ENCODE measurements around the gene TPK1.

The TPK1 gene

DNA sequence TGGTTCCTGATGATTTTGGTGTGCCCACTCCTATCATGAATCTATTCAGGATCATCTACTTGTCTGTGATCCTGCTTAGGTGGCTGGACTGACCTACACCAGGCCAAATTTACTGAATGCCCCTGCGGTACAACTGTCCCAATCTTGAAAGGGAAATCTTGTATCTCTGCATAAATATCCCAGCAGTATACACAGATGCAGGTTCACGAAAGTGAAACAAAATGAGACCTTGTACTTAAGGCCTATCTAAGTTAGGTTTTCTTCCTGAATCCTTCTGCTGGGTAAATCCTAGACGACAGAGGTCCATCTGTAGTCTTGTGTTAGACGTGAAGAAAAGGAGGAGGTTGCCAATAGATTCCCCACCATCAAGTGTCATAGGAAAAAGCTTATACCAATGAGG is 346.9 kb downstream of the TPK1 start:
- no peak for TF ChIP-seq FOXP2 (optimal IDR thresholded peaks at IDR 0.05; ENCODE audit: control extremely low read depth, extremely low read length, insufficient read depth)
- TF ChIP-seq POLR2AphosphoS5 (IDR thresholded peaks at IDR 0.05; ENCODE audit: borderline replicate concordance, low read depth, low read length), result no peak
- no peak for TF ChIP-seq EZH2 (IDR thresholded peaks at IDR 0.05)
- no peak for DNase-seq (ENCODE audit: low read depth, low spot score)
- H3K36me3 ChIP-seq (ENCODE audit: insufficient read depth, low read length), result no peaks in the 10 kb centered on the region
- H3K9me3 ChIP-seq (ENCODE audit: low read depth, low read length), result no peaks in the 10 kb centered on the region
- H3K9ac ChIP-seq (ENCODE audit: insufficient read length), result no peak overlapping the region
- no peak overlapping the region for H3K27ac ChIP-seq
- no peak overlapping the region for H3K4me3 ChIP-seq

DNA sequence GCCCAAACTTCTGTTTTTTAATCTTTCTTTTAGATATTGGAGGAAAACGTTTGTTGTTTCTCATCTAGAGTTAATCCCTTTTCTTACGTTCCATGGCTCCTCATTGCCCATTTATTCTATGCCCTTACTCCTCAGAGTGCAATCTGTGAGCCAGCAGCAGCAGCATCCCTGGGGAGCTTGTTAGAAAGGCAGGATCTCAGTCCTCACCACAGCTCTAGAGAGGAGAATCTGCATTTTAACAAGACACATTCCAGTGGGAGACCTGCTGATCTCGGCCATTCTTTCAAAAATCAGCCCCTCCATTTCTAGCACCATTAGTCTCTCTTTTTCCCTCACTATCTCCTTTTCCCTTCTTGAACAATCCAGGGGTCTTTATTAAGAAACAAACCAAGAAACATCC is 348.0 kb downstream of the TPK1 start:
- no peak for DNase-seq (ENCODE audit: low read depth, low spot score)
- Histone ChIP-seq H3K36me3 (ENCODE audit: insufficient read depth, low read length) (no peaks in the 10 kb centered on the region), H3K27ac (no peak overlapping the region), H3K4me3 (no peak overlapping the region), H3K9me3 (ENCODE audit: low read depth, low read length) (no peaks in the 10 kb centered on the region), H3K9ac (ENCODE audit: insufficient read length) (no peak overlapping the region)
- TF ChIP-seq EZH2 (IDR thresholded peaks at IDR 0.05) (no peak), POLR2AphosphoS5 (IDR thresholded peaks at IDR 0.05; ENCODE audit: borderline replicate concordance, low read depth, low read length) (no peak), FOXP2 (optimal IDR thresholded peaks at IDR 0.05; ENCODE audit: control extremely low read depth, extremely low read length, insufficient read depth) (no peak)

DNA sequence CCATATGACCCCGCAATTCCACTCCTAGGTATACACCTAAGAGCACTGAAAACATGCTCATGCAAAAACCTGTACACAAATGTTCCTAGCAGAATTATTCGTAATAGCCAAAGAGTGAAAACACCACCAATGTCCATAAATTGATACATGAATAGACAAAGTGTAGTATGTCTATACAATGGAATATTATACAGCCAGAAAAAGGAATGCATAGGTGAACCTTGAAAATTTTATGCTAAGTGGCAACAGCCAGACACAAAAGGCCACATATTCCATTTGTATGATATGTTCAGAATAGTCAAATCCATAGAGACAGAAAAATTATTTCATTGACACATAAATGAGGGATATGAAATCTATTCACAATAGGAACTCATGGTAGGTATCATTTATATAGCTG is 351.4 kb downstream of the TPK1 start:
- no peak overlapping the region for H3K4me3 ChIP-seq
- no peaks in the 10 kb centered on the region for H3K9me3 ChIP-seq (ENCODE audit: low read depth, low read length)
- TF ChIP-seq FOXP2 (optimal IDR thresholded peaks at IDR 0.05; ENCODE audit: control extremely low read depth, extremely low read length, insufficient read depth) (no peak), EZH2 (IDR thresholded peaks at IDR 0.05) (no peak), POLR2AphosphoS5 (IDR thresholded peaks at IDR 0.05; ENCODE audit: borderline replicate concordance, low read depth, low read length) (no peak)
- H3K27ac ChIP-seq, result no peak overlapping the region
- H3K9ac ChIP-seq (ENCODE audit: insufficient read length), result no peak overlapping the region
- no peak for DNase-seq (ENCODE audit: low read depth, low spot score)
- no peaks in the 10 kb centered on the region for H3K36me3 ChIP-seq (ENCODE audit: insufficient read depth, low read length)

DNA sequence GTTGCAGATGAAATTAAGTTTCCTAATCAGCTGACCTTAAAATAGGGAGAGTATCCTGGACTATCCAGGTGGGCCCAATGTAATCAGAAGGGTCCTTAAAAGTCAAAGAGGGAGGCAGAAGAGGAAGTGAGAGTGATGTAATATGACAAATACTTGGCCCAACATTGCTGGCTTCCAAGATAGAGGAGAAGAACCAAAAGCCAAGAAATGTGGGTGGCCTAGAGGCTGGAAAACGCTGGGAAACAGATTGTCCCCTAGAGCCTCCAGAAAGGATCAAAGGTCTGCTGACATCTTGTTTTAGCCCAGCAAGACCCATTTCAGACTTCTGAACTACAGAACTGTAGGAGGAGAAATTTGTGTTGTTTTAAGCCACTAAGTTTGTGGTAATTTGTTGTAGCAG is 352.7 kb downstream of the TPK1 start:
- Histone ChIP-seq H3K9me3 (ENCODE audit: low read depth, low read length) (no peaks in the 10 kb centered on the region), H3K36me3 (ENCODE audit: insufficient read depth, low read length) (no peaks in the 10 kb centered on the region), H3K9ac (ENCODE audit: insufficient read length) (no peak overlapping the region), H3K27ac (no peak overlapping the region), H3K4me3 (no peak overlapping the region)
- no peak for DNase-seq (ENCODE audit: low read depth, low spot score)
- TF ChIP-seq POLR2AphosphoS5 (IDR thresholded peaks at IDR 0.05; ENCODE audit: borderline replicate concordance, low read depth, low read length) (no peak), FOXP2 (optimal IDR thresholded peaks at IDR 0.05; ENCODE audit: control extremely low read depth, extremely low read length, insufficient read depth) (no peak), EZH2 (IDR thresholded peaks at IDR 0.05) (no peak)

DNA sequence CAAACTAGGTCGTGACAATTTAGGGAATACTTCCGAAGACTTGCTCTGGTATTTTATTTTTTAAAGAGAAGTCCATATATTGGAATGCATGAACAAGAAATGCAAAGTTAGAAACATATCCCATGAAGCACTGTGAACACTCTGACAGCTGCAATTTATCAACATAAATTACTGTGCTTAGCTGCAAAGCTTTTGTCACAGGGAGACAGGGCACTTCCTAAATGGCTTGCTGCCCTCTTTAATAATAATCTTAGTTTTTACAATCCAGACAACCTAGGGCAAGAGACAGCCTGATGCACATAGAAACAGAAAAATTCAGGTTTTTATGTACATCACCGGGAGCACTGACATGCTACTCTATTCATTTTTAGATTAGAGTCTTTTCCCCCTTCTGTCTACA is 354.0 kb downstream of the TPK1 start:
- no peak for DNase-seq (ENCODE audit: low read depth, low spot score)
- H3K9me3 ChIP-seq (ENCODE audit: low read depth, low read length), result no peaks in the 10 kb centered on the region
- no peak overlapping the region for H3K9ac ChIP-seq (ENCODE audit: insufficient read length)
- H3K4me3 ChIP-seq, result no peak overlapping the region
- H3K27ac ChIP-seq, result no peak overlapping the region
- H3K36me3 ChIP-seq (ENCODE audit: insufficient read depth, low read length), result no peaks in the 10 kb centered on the region
- no peak for TF ChIP-seq EZH2 (IDR thresholded peaks at IDR 0.05)
- TF ChIP-seq FOXP2 (optimal IDR thresholded peaks at IDR 0.05; ENCODE audit: control extremely low read depth, extremely low read length, insufficient read depth), result no peak
- TF ChIP-seq POLR2AphosphoS5 (IDR thresholded peaks at IDR 0.05; ENCODE audit: borderline replicate concordance, low read depth, low read length), result no peak

DNA sequence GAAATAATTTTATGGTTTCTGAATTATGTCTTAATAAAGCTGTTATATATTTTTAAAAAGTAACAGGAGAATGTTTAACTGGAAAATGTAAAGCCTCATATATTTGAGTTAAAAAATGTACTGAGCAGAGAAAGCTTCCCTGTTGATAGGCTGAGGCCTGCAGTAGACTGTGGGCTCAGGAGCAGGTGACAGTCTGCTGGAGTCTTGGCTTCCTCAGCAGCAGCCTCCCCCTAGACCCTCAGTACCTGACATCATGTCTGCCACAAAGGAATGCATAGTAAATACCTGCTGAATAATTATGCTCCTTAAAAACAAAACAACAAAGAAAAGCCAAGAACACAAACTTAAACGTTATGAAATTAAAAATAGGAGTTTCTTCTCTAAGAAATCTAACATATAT is 358.5 kb downstream of the TPK1 start:
- TF ChIP-seq EZH2 (IDR thresholded peaks at IDR 0.05), result no peak
- TF ChIP-seq POLR2AphosphoS5 (IDR thresholded peaks at IDR 0.05; ENCODE audit: borderline replicate concordance, low read depth, low read length), result no peak
- TF ChIP-seq FOXP2 (optimal IDR thresholded peaks at IDR 0.05; ENCODE audit: control extremely low read depth, extremely low read length, insufficient read depth), result no peak
- DNase-seq (ENCODE audit: low read depth, low spot score), result no peak
- H3K4me3 ChIP-seq, result no peak overlapping the region

DNA sequence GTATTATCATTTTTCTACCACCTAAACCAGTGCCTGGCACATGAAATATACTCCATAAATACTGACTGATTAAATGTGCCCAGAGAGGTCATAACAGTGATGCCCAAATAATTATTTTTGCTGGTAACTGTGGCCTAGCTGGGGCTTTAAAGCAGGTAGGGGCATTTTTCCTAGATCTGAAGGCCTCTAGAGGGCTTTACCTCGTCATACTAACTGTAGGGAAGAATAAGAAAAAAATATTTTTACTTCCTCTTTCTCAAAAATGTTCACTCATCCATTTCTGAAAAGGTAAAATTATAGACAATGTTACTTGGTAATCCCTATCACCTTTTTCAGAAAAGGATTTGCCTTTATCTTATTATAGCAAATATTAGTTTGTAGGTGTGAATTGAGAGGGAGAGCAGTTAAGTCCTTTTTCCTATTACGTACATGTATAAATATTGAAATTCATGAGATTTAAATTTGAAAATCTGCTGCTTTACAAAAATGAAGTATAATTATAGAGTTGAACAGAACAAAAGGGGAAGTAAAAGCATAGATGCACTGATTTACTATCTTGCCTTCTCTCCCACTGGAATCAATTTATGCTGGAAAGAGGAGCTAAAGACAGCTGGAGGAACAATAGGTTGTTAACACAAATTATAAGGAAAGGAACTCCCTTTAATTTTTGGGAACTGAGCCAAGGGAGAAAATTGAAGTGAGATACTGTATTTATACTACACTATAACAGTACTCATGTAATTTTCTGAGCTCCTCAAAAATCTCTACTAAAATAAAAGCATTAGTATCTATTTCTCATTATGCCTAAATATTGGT is 360.8 kb downstream of the TPK1 start:
- DNase-seq (ENCODE audit: low read depth, low spot score), result no peak
- Histone ChIP-seq H3K4me3 (no peak overlapping the region), H3K9ac (ENCODE audit: insufficient read length) (no peak overlapping the region), H3K27ac (no peak overlapping the region), H3K36me3 (ENCODE audit: insufficient read depth, low read length) (no peaks in the 10 kb centered on the region), H3K9me3 (ENCODE audit: low read depth, low read length) (no peaks in the 10 kb centered on the region)
- no peak for TF ChIP-seq EZH2 (IDR thresholded peaks at IDR 0.05)
- no peak for TF ChIP-seq POLR2AphosphoS5 (IDR thresholded peaks at IDR 0.05; ENCODE audit: borderline replicate concordance, low read depth, low read length)
- TF ChIP-seq FOXP2 (optimal IDR thresholded peaks at IDR 0.05; ENCODE audit: control extremely low read depth, extremely low read length, insufficient read depth), result no peak

More for the DNA sequence above, 358.5 kb downstream of the TPK1 start:
- Histone ChIP-seq H3K27ac (no peak overlapping the region), H3K9ac (ENCODE audit: insufficient read length) (no peak overlapping the region), H3K36me3 (ENCODE audit: insufficient read depth, low read length) (no peaks in the 10 kb centered on the region), H3K9me3 (ENCODE audit: low read depth, low read length) (no peaks in the 10 kb centered on the region)

DNA sequence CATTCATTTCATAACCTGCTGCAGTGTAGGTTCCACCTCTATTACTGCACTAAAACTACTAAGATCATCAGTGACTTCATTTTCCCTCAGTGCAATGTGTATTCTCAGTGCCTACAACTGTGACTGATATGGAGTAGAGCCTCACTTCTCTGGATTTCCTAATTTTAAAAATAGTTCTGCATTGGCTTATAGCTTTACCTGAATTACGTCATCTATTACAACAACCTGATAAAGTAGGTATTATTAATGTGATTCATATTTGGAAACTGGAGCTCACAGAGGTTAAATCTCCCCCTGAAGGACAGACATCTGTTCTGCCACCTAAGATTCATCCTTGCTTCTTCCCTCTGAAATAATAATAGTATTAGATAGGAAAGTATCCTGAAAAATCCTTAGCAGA is 361.5 kb downstream of the TPK1 start:
- H3K36me3 ChIP-seq (ENCODE audit: insufficient read depth, low read length), result no peaks in the 10 kb centered on the region
- no peak for TF ChIP-seq POLR2AphosphoS5 (IDR thresholded peaks at IDR 0.05; ENCODE audit: borderline replicate concordance, low read depth, low read length)
- TF ChIP-seq FOXP2 (optimal IDR thresholded peaks at IDR 0.05; ENCODE audit: control extremely low read depth, extremely low read length, insufficient read depth), result no peak
- TF ChIP-seq EZH2 (IDR thresholded peaks at IDR 0.05), result no peak
- no peak overlapping the region for H3K4me3 ChIP-seq
- H3K27ac ChIP-seq, result no peak overlapping the region
- no peaks in the 10 kb centered on the region for H3K9me3 ChIP-seq (ENCODE audit: low read depth, low read length)
- H3K9ac ChIP-seq (ENCODE audit: insufficient read length), result no peak overlapping the region
- DNase-seq (ENCODE audit: low read depth, low spot score), result no peak

DNA sequence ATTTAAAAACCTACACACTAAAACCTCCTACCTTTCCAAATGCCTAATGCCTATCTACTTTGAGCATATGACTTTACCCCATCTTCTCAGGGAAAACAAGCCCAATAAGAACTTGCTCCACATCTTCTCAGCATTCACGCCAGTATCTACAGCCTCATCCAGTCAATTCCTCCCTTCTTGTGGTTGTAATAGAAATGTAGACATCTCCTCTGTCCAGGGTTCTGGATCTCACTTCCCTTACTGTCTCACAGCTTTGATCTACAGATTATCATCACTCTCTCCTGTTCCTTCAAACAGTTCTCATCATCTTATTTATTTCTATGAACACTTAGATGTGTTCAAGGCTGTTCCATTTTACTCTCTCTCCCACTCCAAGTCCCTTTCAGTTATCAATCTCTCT is 361.9 kb downstream of the TPK1 start:
- H3K9me3 ChIP-seq (ENCODE audit: low read depth, low read length), result no peaks in the 10 kb centered on the region
- no peak for TF ChIP-seq FOXP2 (optimal IDR thresholded peaks at IDR 0.05; ENCODE audit: control extremely low read depth, extremely low read length, insufficient read depth)
- TF ChIP-seq POLR2AphosphoS5 (IDR thresholded peaks at IDR 0.05; ENCODE audit: borderline replicate concordance, low read depth, low read length), result no peak
- no peak for TF ChIP-seq EZH2 (IDR thresholded peaks at IDR 0.05)
- no peak for DNase-seq (ENCODE audit: low read depth, low spot score)
- no peak overlapping the region for H3K4me3 ChIP-seq
- no peak overlapping the region for H3K27ac ChIP-seq
- no peaks in the 10 kb centered on the region for H3K36me3 ChIP-seq (ENCODE audit: insufficient read depth, low read length)
- no peak overlapping the region for H3K9ac ChIP-seq (ENCODE audit: insufficient read length)
